Kidney epithelial cell (primary cell): ENCODE results near the gene IGFBP5. TPM values are rescaled to one million over a fixed set of nuclear protein-coding genes. Genes with fewer than 3 reads are reported as not detected.

Experiments
- DNase-seq: peaks from one replicate; pipeline ENCODE4 v3.0.0-alpha.2; 2010; ENCODE audit warnings: low read depth
- H3K27me3 ChIP-seq: 2 replicates; pipeline ENCODE4 v1.6.0; 2011; ENCODE audit warnings: low read length; ENCODE audit not compliant: control insufficient read depth, insufficient read depth
- H3K36me3 ChIP-seq: 2 replicates; pipeline ENCODE4 v1.5.1; 2011; ENCODE audit warnings: low read length; ENCODE audit not compliant: control insufficient read depth, insufficient read depth
- H3K4me3 ChIP-seq: 2 replicates; pipeline ENCODE4 v1.5.1; 2011; ENCODE audit warnings: low read depth, mild to moderate bottlenecking, control low read depth, low read length
- CTCF ChIP-seq: IDR thresholded peaks from 2 replicates; pipeline ENCODE4 v1.5.1; 2011; ENCODE audit warnings: mild to moderate bottlenecking, moderate library complexity, low read length, control low read depth, inconsistent platforms; ENCODE audit not compliant: insufficient read depth, poor library complexity, severe bottlenecking
- total RNA-seq: library from RNA; depleted of rRNA; stranded (reverse); fragments of >200 nt; gene quantifications from 2 replicates; pipeline ENCODE4 v1.2.3, GENCODE V29; 2015

The IGFBP5 gene
- total RNA-seq, 1 donor from 2014 or later = 51.7 TPM

GRCh38 chr2:216661051-216661450, 34.3 kb downstream of the IGFBP5 start:
- no peak overlapping the region for H3K4me3 ChIP-seq
- no peaks in the 10 kb centered on the region for H3K36me3 ChIP-seq
- H3K27me3 ChIP-seq = no peaks in the 10 kb centered on the region
- DNase-seq = no peak
- no peak for TF ChIP-seq CTCF

- DNase-seq = no peak
- no peak for TF ChIP-seq CTCF
- no peaks in the 10 kb centered on the region for H3K36me3 ChIP-seq
- H3K4me3 ChIP-seq = no peak overlapping the region
- no peaks in the 10 kb centered on the region for H3K27me3 ChIP-seq
These were observed 34.9 kb downstream of the IGFBP5 start for GRCh38 chr2:216660496-216660895.

GRCh38 chr2:216659276-216659675, 36.1 kb downstream of the IGFBP5 start:
- no peak for TF ChIP-seq CTCF
- Histone ChIP-seq H3K27me3 (no peaks in the 10 kb centered on the region), H3K4me3 (no peak overlapping the region), H3K36me3 (no peaks in the 10 kb centered on the region)
- no peak for DNase-seq

GRCh38 chr2:216658757-216659156, 36.6 kb downstream of the IGFBP5 start:
- Histone ChIP-seq H3K4me3 (no peak overlapping the region), H3K27me3 (no peaks in the 10 kb centered on the region), H3K36me3 (no peaks in the 10 kb centered on the region)
- TF ChIP-seq CTCF = no peak
- no peak for DNase-seq

GRCh38 chr2:216657980-216658379, 37.4 kb downstream of the IGFBP5 start:
- Histone ChIP-seq H3K36me3 (no peaks in the 10 kb centered on the region), H3K27me3 (no peaks in the 10 kb centered on the region), H3K4me3 (no peak overlapping the region)
- no peak for TF ChIP-seq CTCF
- DNase-seq = no peak

- no peak for TF ChIP-seq CTCF
- H3K4me3 ChIP-seq = no peak overlapping the region
- DNase-seq = no peak
- no peaks in the 10 kb centered on the region for H3K36me3 ChIP-seq
- no peaks in the 10 kb centered on the region for H3K27me3 ChIP-seq
These were observed 38.1 kb downstream of the IGFBP5 start for GRCh38 chr2:216657086-216657855.
